ENCODE results near the gene SUCLG1. TPM values are rescaled to one million over a fixed set of nuclear protein-coding genes. Genes with fewer than 3 reads are reported as not detected.

SUCLG1 gene
- total and polyA plus RNA-seq, 2 of the 8 experiments (the other 6 are each of a cell fraction or from before 2014, with no cell fraction given): 19.9 to 40.0 TPM

GRCh38 chr2:84435345-84436025, 23.6 kb downstream of the SUCLG1 start:
- no peak overlapping the region for H2BK20ac ChIP-seq (ENCODE audit: low read length)
- no peaks in the 10 kb centered on the region for H3K27me3 ChIP-seq (replicated peaks in 1 of 4; ENCODE audit: control insufficient read depth in 3 of 4, extremely low read depth in 1 of 4, insufficient read depth in 3 of 4, low read length in 3 of 4)
- H2BK12ac ChIP-seq (ENCODE audit: low read depth, low read length): no peak overlapping the region
- H4K5ac ChIP-seq (ENCODE audit: insufficient read length, low read depth, low read length): no peak overlapping the region
- H4K8ac ChIP-seq (ENCODE audit: extremely low read depth, insufficient read depth, low read length): no peak overlapping the region
- no peaks in the 10 kb centered on the region for H3K23me2 ChIP-seq (ENCODE audit: low read depth, low read length)
- H2AK5ac ChIP-seq (ENCODE audit: low read depth, low read length): no peak overlapping the region
- H3K18ac ChIP-seq (ENCODE audit: extremely low read depth, low read length): no peak overlapping the region
- DNase-seq (ENCODE audit: low read depth in 1 of 2, low spot score in 2 of 2) (no peak), FAIRE-seq (no peak)
- no peaks in the 10 kb centered on the region; a peak in 1 of 7 replicates for H3K4me1 ChIP-seq (replicated peaks in 1 of 4; ENCODE audit: control insufficient read depth in 3 of 4, insufficient read depth in 4 of 4, low read length in 3 of 4)
- H3K4ac ChIP-seq (replicated peaks; ENCODE audit: insufficient read length, low read depth, low read length): no peak overlapping the region
- H2BK15ac ChIP-seq (ENCODE audit: low read length): no peak overlapping the region
- H3K36me3 ChIP-seq (ENCODE audit: control insufficient read depth in 2 of 4, insufficient read depth in 4 of 4, low read length in 3 of 4): peaks cover 0 to 8% (median 1%) of the 10 kb centered on the region in 4 experiments; a peak in 3 of 8 replicates
- no peak overlapping the region for H2AFZ ChIP-seq (ENCODE audit: low read length)
- CTCF ChIA-PET (ENCODE audit: partially characterized antibody): interaction anchor here (1.3 kb wide), 1 partner anchor 8 kb away, joined by 3 read pairs; no protein-coding TSS in a partner anchor
- no peaks in the 10 kb centered on the region for H3K9me3 ChIP-seq (ENCODE audit: insufficient read depth in 2 of 2, low read depth in 1 of 2, low read length in 1 of 2)
- POLR2A ChIA-PET (ENCODE audit: partially characterized antibody): no interaction called here
- H3K79me1 ChIP-seq (ENCODE audit: low read depth, low read length): no peaks in the 10 kb centered on the region
- H3K14ac ChIP-seq (ENCODE audit: insufficient read length): no peak overlapping the region
- H2BK5ac ChIP-seq (ENCODE audit: low read depth, low read length): no peak overlapping the region
- H3K23ac ChIP-seq (ENCODE audit: insufficient read length): no peak overlapping the region
- no peak overlapping the region for H4K91ac ChIP-seq (replicated peaks; ENCODE audit: insufficient read length, low read length)
- no peak overlapping the region for H3K9ac ChIP-seq (replicated peaks in 1 of 4; ENCODE audit: extremely low read depth in 1 of 4, low read depth in 3 of 4, low read length in 3 of 4)
- H3K79me2 ChIP-seq (ENCODE audit: control insufficient read depth in 1 of 2, insufficient read depth in 2 of 2, low read length in 2 of 2): no peaks in the 10 kb centered on the region
- H3K56ac ChIP-seq (replicated peaks; ENCODE audit: insufficient read length, low read depth, low read length): no peak overlapping the region
- WGBS, 2 experiments (ENCODE audit: extremely low coverage in 1 of 2, insufficient coverage in 1 of 2, insufficient read length in 1 of 2, insufficient replicate concordance in 2 of 2, low coverage in 1 of 2, low lambda C conversion rate in 2 of 2, missing lambda C conversion rate in 1 of 2): 83% methylated on average over 6 of the region's 6 CpGs; no CpG with 5 or more reads in 1 of the 2 experiments
- TF ChIP-seq SIRT6 (IDR thresholded peaks at IDR 0.05; ENCODE audit: low read length): no peak
- no peak for TF ChIP-seq SP4 (IDR thresholded peaks at IDR 0.05; ENCODE audit: low read length)
- no peak for TF ChIP-seq TAF7 (optimal IDR thresholded peaks at IDR 0.05; ENCODE audit: borderline replicate concordance, low read depth, low read length)
- no peak overlapping the region for H3K4me2 ChIP-seq (ENCODE audit: insufficient read depth in 1 of 2, low read depth in 2 of 2, low read length in 2 of 2)
- H2BK120ac ChIP-seq (replicated peaks; ENCODE audit: low read depth, low read length): no peak overlapping the region
- H4K20me1 ChIP-seq (replicated peaks in 1 of 2; ENCODE audit: control insufficient read depth in 1 of 2, insufficient read depth in 2 of 2, low read length in 2 of 2): no peaks in the 10 kb centered on the region
- H3K4me3 ChIP-seq (ENCODE audit: extremely low read depth in 1 of 4, insufficient read depth in 2 of 4, low read depth in 3 of 4, low read length in 4 of 4): no peak overlapping the region
- no peak overlapping the region for H3K27ac ChIP-seq (ENCODE audit: low read depth, low read length)

All from H1 (cell line).